ENCODE measurements around the gene RNF166.
"Not testable (repeated sequence)": the region's sequence is repeated elsewhere in the genome, so short reads cannot be mapped to it uniquely, and the experiment has no call there.

Gene RNF166

DNA sequence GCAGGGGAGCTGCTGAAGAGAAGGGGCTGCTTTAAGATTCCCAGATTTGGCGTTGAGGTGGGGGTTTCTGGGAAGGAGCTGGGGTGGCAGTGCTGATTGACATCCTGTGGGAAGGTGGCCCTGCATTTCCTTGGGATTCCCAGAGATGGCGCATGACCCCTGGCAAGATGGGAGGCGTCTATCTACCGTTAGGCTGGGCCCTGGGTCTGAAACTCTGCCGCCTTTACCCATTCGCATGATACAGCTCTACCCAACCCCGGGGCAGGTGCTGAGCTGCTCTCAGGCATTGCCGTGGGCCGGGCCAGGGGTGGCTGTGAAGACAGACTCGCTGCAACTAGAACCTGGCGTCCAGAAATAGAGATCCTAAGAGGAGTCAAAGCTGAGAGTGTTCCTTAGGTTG, 33.4 kb downstream of the RNF166 start:
- DNase-seq (ENCODE audit: extremely low read depth, low read depth) = no peak
- TF ChIP-seq, protein P1, sequence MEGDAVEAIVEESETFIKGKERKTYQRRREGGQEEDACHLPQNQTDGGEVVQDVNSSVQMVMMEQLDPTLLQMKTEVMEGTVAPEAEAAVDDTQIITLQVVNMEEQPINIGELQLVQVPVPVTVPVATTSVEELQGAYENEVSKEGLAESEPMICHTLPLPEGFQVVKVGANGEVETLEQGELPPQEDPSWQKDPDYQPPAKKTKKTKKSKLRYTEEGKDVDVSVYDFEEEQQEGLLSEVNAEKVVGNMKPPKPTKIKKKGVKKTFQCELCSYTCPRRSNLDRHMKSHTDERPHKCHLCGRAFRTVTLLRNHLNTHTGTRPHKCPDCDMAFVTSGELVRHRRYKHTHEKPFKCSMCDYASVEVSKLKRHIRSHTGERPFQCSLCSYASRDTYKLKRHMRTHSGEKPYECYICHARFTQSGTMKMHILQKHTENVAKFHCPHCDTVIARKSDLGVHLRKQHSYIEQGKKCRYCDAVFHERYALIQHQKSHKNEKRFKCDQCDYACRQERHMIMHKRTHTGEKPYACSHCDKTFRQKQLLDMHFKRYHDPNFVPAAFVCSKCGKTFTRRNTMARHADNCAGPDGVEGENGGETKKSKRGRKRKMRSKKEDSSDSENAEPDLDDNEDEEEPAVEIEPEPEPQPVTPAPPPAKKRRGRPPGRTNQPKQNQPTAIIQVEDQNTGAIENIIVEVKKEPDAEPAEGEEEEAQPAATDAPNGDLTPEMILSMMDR (IDR thresholded peaks at IDR 0.05; ENCODE audit: low read depth, low read length, missing control alignments) = peak; percentile 30
- H3K4me3 ChIP-seq (replicated peaks; ENCODE audit: low read depth, low read length) = no peak overlapping the region

DNA sequence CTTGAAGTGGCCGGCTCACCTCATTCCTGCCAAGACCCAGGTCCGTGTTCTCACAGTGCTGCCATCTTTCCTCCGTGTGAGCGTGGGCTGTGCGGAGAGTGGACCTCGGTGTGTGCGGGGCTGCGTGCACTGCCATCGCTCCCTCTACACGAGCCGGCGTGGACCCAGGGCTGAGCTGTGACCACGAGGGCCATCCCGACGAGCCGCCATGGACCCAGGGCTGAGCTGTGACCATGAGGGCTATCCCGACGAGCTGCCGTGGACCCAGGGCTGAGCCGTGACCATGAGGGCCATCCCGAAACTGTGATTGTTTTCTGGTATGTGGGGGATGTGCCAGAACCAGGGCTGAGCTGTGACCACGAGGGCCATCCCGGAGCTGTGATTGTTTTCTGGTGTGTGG, 34.4 kb downstream of the RNF166 start:
- TF ChIP-seq, protein P1 (IDR thresholded peaks at IDR 0.05; ENCODE audit: low read depth, low read length, missing control alignments) = no peak
- no peak overlapping the region for H3K4me3 ChIP-seq (replicated peaks; ENCODE audit: low read depth, low read length)
- no peak for DNase-seq (ENCODE audit: extremely low read depth, low read depth)

DNA sequence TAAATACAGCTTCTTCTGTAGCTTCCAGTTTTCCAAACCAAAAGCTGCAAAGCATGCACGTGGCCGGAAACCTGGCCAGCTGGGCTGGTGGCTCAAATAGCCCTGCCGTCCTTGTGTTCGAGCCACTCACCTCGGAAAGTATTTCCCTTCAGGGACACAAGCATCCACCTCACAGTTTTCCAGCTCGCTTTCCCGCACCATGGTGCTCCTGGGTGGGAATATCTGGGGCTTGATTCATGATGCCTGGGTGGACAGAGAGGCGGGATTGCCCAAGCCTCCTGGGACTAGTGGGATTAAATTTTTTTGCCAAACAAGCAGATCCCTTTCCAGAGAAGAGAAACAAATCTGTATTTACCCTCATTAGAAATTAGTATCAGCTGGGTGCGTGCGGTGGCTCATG, 36.2 kb downstream of the RNF166 start:
- DNase-seq (ENCODE audit: extremely low read depth, low read depth) = no peak
- H3K4me3 ChIP-seq (replicated peaks; ENCODE audit: low read depth, low read length) = no peak overlapping the region
- TF ChIP-seq, protein P1 (IDR thresholded peaks at IDR 0.05; ENCODE audit: low read depth, low read length, missing control alignments) = no peak

DNA sequence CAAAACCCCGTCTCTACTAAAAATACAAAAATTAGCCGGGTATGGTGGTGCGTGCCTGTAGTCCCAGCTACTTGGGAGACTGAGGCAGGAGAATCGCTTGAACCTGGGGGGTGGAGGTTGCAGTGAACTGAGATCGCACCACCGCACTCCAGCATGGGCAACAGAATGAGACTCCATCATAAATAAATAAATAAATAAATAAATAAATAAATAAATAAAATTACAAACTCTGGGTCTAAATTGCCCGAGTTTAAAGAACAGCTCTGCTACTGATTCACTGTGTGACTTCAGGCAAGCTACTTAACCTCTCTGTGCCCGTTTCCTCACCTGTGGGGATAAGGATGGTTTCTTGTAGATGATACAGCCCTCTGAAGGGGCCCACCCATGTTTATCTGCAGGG, 36.7 kb downstream of the RNF166 start:
- H3K4me3 ChIP-seq (replicated peaks; ENCODE audit: low read depth, low read length); DNase-seq (ENCODE audit: extremely low read depth, low read depth): not testable (repeated sequence)

DNA sequence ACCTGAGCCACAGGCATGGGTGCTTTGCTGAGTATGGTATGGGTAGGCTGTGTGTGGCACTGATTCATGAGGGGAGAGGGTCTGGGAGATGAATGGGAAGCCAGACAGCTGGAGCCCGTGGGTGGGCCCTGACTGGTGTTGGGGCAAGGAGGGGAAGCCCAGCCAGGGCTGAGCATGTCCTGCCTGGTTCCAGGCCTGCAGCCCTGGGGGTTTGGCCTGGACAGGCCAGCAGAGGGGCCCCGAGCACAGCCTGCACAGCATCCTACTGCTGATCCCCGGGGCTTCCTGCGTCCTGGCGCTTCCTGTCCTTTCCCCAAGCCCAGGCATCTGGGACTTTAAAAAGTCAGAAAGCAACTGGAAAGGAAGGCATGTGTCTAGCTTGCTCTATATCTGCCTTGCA, 38.7 kb downstream of the RNF166 start:
- no peak for DNase-seq (ENCODE audit: extremely low read depth, low read depth)
- TF ChIP-seq, protein P1 (IDR thresholded peaks at IDR 0.05; ENCODE audit: low read depth, low read length, missing control alignments) = no peak
- H3K4me3 ChIP-seq (replicated peaks; ENCODE audit: low read depth, low read length) = no peak overlapping the region

DNA sequence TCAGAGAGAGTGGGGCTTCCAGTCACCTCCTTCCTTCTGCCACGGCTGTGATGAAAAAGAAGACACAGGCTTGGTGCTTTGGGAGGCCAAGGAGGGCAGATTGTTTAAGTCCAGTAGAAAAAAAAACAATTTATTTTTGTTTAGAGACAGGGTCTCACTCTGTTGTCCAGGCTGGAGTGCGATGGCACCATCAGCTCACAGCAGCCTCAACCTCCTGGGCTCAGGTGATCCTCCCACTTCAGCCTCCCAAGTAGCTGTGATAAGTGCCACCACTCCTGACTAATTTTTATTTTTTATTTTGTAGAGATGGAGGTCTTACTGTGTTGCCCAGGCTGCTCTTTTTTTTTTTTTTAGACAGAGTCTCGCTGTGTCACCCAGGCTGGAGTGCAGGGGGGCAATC, 40.6 kb downstream of the RNF166 start:
- TF ChIP-seq, protein P1 (IDR thresholded peaks at IDR 0.05; ENCODE audit: low read depth, low read length, missing control alignments) = no peak
- DNase-seq (ENCODE audit: extremely low read depth, low read depth) = no peak
- no peak overlapping the region for H3K4me3 ChIP-seq (replicated peaks; ENCODE audit: low read depth, low read length)

DNA sequence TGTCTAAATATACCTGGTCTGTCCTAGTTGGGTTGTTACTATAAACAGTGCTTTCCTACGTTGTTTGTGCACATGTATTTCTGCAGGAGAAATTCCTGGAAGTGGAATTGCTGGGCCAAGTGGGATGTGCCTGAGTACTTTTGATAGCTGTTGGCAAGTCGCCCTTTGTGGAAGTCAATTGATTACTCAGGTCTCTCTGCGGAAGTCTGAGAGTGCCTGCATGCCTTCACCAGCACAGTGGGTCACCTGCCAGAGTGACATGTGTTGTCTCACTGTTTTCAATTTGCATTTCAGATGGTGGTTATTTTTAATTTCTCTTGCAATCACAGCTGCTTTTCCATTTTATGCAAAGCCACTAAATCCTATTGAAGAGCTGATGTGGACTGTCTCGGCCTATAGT, 41.1 kb downstream of the RNF166 start:
- TF ChIP-seq, protein P1 (IDR thresholded peaks at IDR 0.05; ENCODE audit: low read depth, low read length, missing control alignments) = no peak
- no peak for DNase-seq (ENCODE audit: extremely low read depth, low read depth)
- H3K4me3 ChIP-seq (replicated peaks; ENCODE audit: low read depth, low read length) = no peak overlapping the region
